ENCODE measurements around the gene STIM1. TPM values are rescaled to one million over a fixed set of nuclear protein-coding genes. Genes with fewer than 3 reads are reported as not detected.
"Not testable (repeated sequence)": the region's sequence is repeated elsewhere in the genome, so short reads cannot be mapped to it uniquely, and the experiment has no call there.

Gene STIM1
- polyA plus RNA-seq, 2 donors, result 29.5 to 42.7 TPM

- H3K36me3 ChIP-seq (ENCODE audit: control insufficient read depth in 2 of 2, insufficient read depth in 2 of 2, low read length in 1 of 2); H3K9me3 ChIP-seq (ENCODE audit: control insufficient read depth in 2 of 2, insufficient read depth in 1 of 2, low read depth in 1 of 2, low read length in 1 of 2); H3K4me3 ChIP-seq (ENCODE audit: low read depth in 1 of 2, low read length in 2 of 2); H3K4me1 ChIP-seq (ENCODE audit: control insufficient read depth in 2 of 2, insufficient read depth in 2 of 2, low read length in 1 of 2); H3K27me3 ChIP-seq (ENCODE audit: control insufficient read depth in 1 of 2, insufficient read depth in 2 of 2, low read length in 2 of 2); H3K27ac ChIP-seq (ENCODE audit: low read depth in 2 of 2, low read length in 1 of 2): not testable (repeated sequence)
- 100% methylated on average over 1 of the region's 1 CpG; no CpG with 5 or more reads in 1 of the 2 donors for WGBS, 2 donors
Measured at GRCh38 chr11:4004753-4005152, 149.3 kb downstream of the STIM1 start.

GRCh38 chr11:4006946-4007680 lies 151.6 kb downstream of the STIM1 start:
- 78 to 91% methylated on average over 3 of the region's 3 CpGs for WGBS, 2 donors
- H3K4me1 ChIP-seq (ENCODE audit: control insufficient read depth in 2 of 2, insufficient read depth in 2 of 2, low read length in 1 of 2), result no peaks in the 10 kb centered on the region
- no peaks in the 10 kb centered on the region for H3K27me3 ChIP-seq (ENCODE audit: control insufficient read depth in 1 of 2, insufficient read depth in 2 of 2, low read length in 2 of 2)
- no peaks in the 10 kb centered on the region for H3K36me3 ChIP-seq (ENCODE audit: control insufficient read depth in 2 of 2, insufficient read depth in 2 of 2, low read length in 1 of 2)
- no peak overlapping the region for H3K27ac ChIP-seq (ENCODE audit: low read depth in 2 of 2, low read length in 1 of 2)
- H3K4me3 ChIP-seq (ENCODE audit: low read depth in 1 of 2, low read length in 2 of 2), result no peak overlapping the region
- H3K9me3 ChIP-seq (ENCODE audit: control insufficient read depth in 2 of 2, insufficient read depth in 1 of 2, low read depth in 1 of 2, low read length in 1 of 2), result no peaks in the 10 kb centered on the region

GRCh38 chr11:4008116-4008515 lies 152.7 kb downstream of the STIM1 start:
- Histone ChIP-seq H3K4me1 (ENCODE audit: control insufficient read depth in 2 of 2, insufficient read depth in 2 of 2, low read length in 1 of 2) (no peaks in the 10 kb centered on the region), H3K9me3 (ENCODE audit: control insufficient read depth in 2 of 2, insufficient read depth in 1 of 2, low read depth in 1 of 2, low read length in 1 of 2) (no peaks in the 10 kb centered on the region), H3K27ac (ENCODE audit: low read depth in 2 of 2, low read length in 1 of 2) (no peak overlapping the region), H3K27me3 (ENCODE audit: control insufficient read depth in 1 of 2, insufficient read depth in 2 of 2, low read length in 2 of 2) (no peaks in the 10 kb centered on the region), H3K36me3 (ENCODE audit: control insufficient read depth in 2 of 2, insufficient read depth in 2 of 2, low read length in 1 of 2) (no peaks in the 10 kb centered on the region), H3K4me3 (ENCODE audit: low read depth in 1 of 2, low read length in 2 of 2) (no peak overlapping the region)

- not testable (repeated sequence) for H3K36me3 ChIP-seq (ENCODE audit: control insufficient read depth in 2 of 2, insufficient read depth in 2 of 2, low read length in 1 of 2); H3K27ac ChIP-seq (ENCODE audit: low read depth in 2 of 2, low read length in 1 of 2); H3K4me3 ChIP-seq (ENCODE audit: low read depth in 1 of 2, low read length in 2 of 2); H3K4me1 ChIP-seq (ENCODE audit: control insufficient read depth in 2 of 2, insufficient read depth in 2 of 2, low read length in 1 of 2); H3K27me3 ChIP-seq (ENCODE audit: control insufficient read depth in 1 of 2, insufficient read depth in 2 of 2, low read length in 2 of 2); H3K9me3 ChIP-seq (ENCODE audit: control insufficient read depth in 2 of 2, insufficient read depth in 1 of 2, low read depth in 1 of 2, low read length in 1 of 2)
- WGBS, 2 donors, result 87 to 89% methylated on average over 9 of the region's 9 CpGs
Measured at GRCh38 chr11:4016602-4017001, 161.1 kb downstream of the STIM1 start.

GRCh38 chr11:4017129-4017528 lies 161.7 kb downstream of the STIM1 start:
- 93% methylated on average over 3 of the region's 3 CpGs for WGBS, 2 donors
- Histone ChIP-seq H3K27ac (ENCODE audit: low read depth in 2 of 2, low read length in 1 of 2) (no peak overlapping the region), H3K27me3 (ENCODE audit: control insufficient read depth in 1 of 2, insufficient read depth in 2 of 2, low read length in 2 of 2) (no peaks in the 10 kb centered on the region), H3K9me3 (ENCODE audit: control insufficient read depth in 2 of 2, insufficient read depth in 1 of 2, low read depth in 1 of 2, low read length in 1 of 2) (no peaks in the 10 kb centered on the region), H3K4me3 (ENCODE audit: low read depth in 1 of 2, low read length in 2 of 2) (no peak overlapping the region), H3K36me3 (ENCODE audit: control insufficient read depth in 2 of 2, insufficient read depth in 2 of 2, low read length in 1 of 2) (no peaks in the 10 kb centered on the region), H3K4me1 (ENCODE audit: control insufficient read depth in 2 of 2, insufficient read depth in 2 of 2, low read length in 1 of 2) (peaks cover 0 to 3% of the 10 kb centered on the region in 2 donors)

GRCh38 chr11:4018641-4019040 lies 163.2 kb downstream of the STIM1 start:
- Histone ChIP-seq H3K9me3 (ENCODE audit: control insufficient read depth in 2 of 2, insufficient read depth in 1 of 2, low read depth in 1 of 2, low read length in 1 of 2) (no peaks in the 10 kb centered on the region), H3K4me1 (ENCODE audit: control insufficient read depth in 2 of 2, insufficient read depth in 2 of 2, low read length in 1 of 2) (peaks cover 0 to 3% of the 10 kb centered on the region in 2 donors), H3K27ac (ENCODE audit: low read depth in 2 of 2, low read length in 1 of 2) (no peak overlapping the region), H3K27me3 (ENCODE audit: control insufficient read depth in 1 of 2, insufficient read depth in 2 of 2, low read length in 2 of 2) (no peaks in the 10 kb centered on the region), H3K36me3 (ENCODE audit: control insufficient read depth in 2 of 2, insufficient read depth in 2 of 2, low read length in 1 of 2) (peaks cover 0 to 3% of the 10 kb centered on the region in 2 donors), H3K4me3 (ENCODE audit: low read depth in 1 of 2, low read length in 2 of 2) (no peak overlapping the region)
- 75 to 80% methylated on average over 2 of the region's 2 CpGs for WGBS, 2 donors

- Histone ChIP-seq H3K27ac (ENCODE audit: low read depth in 2 of 2, low read length in 1 of 2) (no peak overlapping the region), H3K4me3 (ENCODE audit: low read depth in 1 of 2, low read length in 2 of 2) (no peak overlapping the region), H3K27me3 (ENCODE audit: control insufficient read depth in 1 of 2, insufficient read depth in 2 of 2, low read length in 2 of 2) (no peaks in the 10 kb centered on the region), H3K36me3 (ENCODE audit: control insufficient read depth in 2 of 2, insufficient read depth in 2 of 2, low read length in 1 of 2) (peaks cover 0 to 4% of the 10 kb centered on the region in 2 donors), H3K9me3 (ENCODE audit: control insufficient read depth in 2 of 2, insufficient read depth in 1 of 2, low read depth in 1 of 2, low read length in 1 of 2) (no peaks in the 10 kb centered on the region), H3K4me1 (ENCODE audit: control insufficient read depth in 2 of 2, insufficient read depth in 2 of 2, low read length in 1 of 2) (peaks cover 0 to 3% of the 10 kb centered on the region in 2 donors)
- 55 to 72% methylated on average over 3 of the region's 3 CpGs for WGBS, 2 donors
Measured at GRCh38 chr11:4019891-4020290, 164.4 kb downstream of the STIM1 start.

GRCh38 chr11:4022669-4023068 lies 167.2 kb downstream of the STIM1 start:
- Histone ChIP-seq H3K27ac (ENCODE audit: low read depth in 2 of 2, low read length in 1 of 2) (no peak overlapping the region), H3K27me3 (ENCODE audit: control insufficient read depth in 1 of 2, insufficient read depth in 2 of 2, low read length in 2 of 2) (no peaks in the 10 kb centered on the region), H3K9me3 (ENCODE audit: control insufficient read depth in 2 of 2, insufficient read depth in 1 of 2, low read depth in 1 of 2, low read length in 1 of 2) (no peaks in the 10 kb centered on the region), H3K36me3 (ENCODE audit: control insufficient read depth in 2 of 2, insufficient read depth in 2 of 2, low read length in 1 of 2) (peaks cover 0 to 4% of the 10 kb centered on the region in 2 donors), H3K4me3 (ENCODE audit: low read depth in 1 of 2, low read length in 2 of 2) (no peak overlapping the region), H3K4me1 (ENCODE audit: control insufficient read depth in 2 of 2, insufficient read depth in 2 of 2, low read length in 1 of 2) (no peaks in the 10 kb centered on the region)
- WGBS, 2 donors, result 62 to 89% methylated on average over 5 of the region's 5 CpGs

GRCh38 chr11:4025248-4025966 lies 169.9 kb downstream of the STIM1 start:
- no peaks in the 10 kb centered on the region for H3K9me3 ChIP-seq (ENCODE audit: control insufficient read depth in 2 of 2, insufficient read depth in 1 of 2, low read depth in 1 of 2, low read length in 1 of 2)
- H3K27ac ChIP-seq (ENCODE audit: low read depth in 2 of 2, low read length in 1 of 2), result peak overlapping the region in 1 of 2 donors; percentile 12
- H3K36me3 ChIP-seq (ENCODE audit: control insufficient read depth in 2 of 2, insufficient read depth in 2 of 2, low read length in 1 of 2), result peaks cover 0 to 4% of the 10 kb centered on the region in 2 donors
- no peaks in the 10 kb centered on the region for H3K4me1 ChIP-seq (ENCODE audit: control insufficient read depth in 2 of 2, insufficient read depth in 2 of 2, low read length in 1 of 2)
- 32 to 37% methylated on average over 3 of the region's 3 CpGs for WGBS, 2 donors
- H3K27me3 ChIP-seq (ENCODE audit: control insufficient read depth in 1 of 2, insufficient read depth in 2 of 2, low read length in 2 of 2), result no peaks in the 10 kb centered on the region
- H3K4me3 ChIP-seq (ENCODE audit: low read depth in 1 of 2, low read length in 2 of 2), result no peak overlapping the region

- WGBS, 2 donors, result 41 to 44% methylated on average over 2 of the region's 2 CpGs
- Histone ChIP-seq H3K9me3 (ENCODE audit: control insufficient read depth in 2 of 2, insufficient read depth in 1 of 2, low read depth in 1 of 2, low read length in 1 of 2) (no peaks in the 10 kb centered on the region), H3K4me1 (ENCODE audit: control insufficient read depth in 2 of 2, insufficient read depth in 2 of 2, low read length in 1 of 2) (no peaks in the 10 kb centered on the region), H3K36me3 (ENCODE audit: control insufficient read depth in 2 of 2, insufficient read depth in 2 of 2, low read length in 1 of 2) (peaks cover 0 to 4% of the 10 kb centered on the region in 2 donors), H3K27ac (ENCODE audit: low read depth in 2 of 2, low read length in 1 of 2) (peak overlapping the region in 1 of 2 donors; percentile 31), H3K27me3 (ENCODE audit: control insufficient read depth in 1 of 2, insufficient read depth in 2 of 2, low read length in 2 of 2) (no peaks in the 10 kb centered on the region), H3K4me3 (ENCODE audit: low read depth in 1 of 2, low read length in 2 of 2) (no peak overlapping the region)
Measured at GRCh38 chr11:4025967-4026324, 170.5 kb downstream of the STIM1 start.
